ENCODE results near the gene BTD. TPM values are rescaled to one million over a fixed set of nuclear protein-coding genes. Genes with fewer than 3 reads are reported as not detected.
"Not testable (repeated sequence)": the region's sequence is repeated elsewhere in the genome, so short reads cannot be mapped to it uniquely, and the experiment has no call there.

The BTD gene
- total RNA-seq, 2 experiments from 2014 or later, result 11.2 to 12.5 TPM

DNA sequence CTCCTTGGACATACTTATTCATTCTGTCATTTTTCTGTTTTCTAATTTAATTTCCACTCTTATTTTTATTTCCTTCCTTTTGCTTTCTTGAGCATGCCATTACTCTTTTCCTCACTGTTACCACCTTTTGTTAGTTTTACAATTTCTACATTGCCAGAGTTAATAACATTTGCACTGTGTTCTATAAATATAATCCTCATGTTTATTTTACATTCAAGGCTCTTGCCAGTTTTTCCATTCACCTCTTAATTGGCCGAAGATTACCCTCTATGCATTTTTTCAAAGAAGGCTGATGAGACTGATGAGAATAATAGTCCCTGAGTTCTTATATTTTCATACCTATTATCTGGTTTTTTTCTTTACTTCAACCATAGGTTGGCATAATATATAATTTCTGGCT lies 10.5 kb downstream of the BTD start:
- no peaks in the 10 kb centered on the region for H3K9me3 ChIP-seq (ENCODE audit: control insufficient read depth in 1 of 2, insufficient read depth in 1 of 2, low read length in 2 of 2)
- TF ChIP-seq CTCF (IDR thresholded peaks at IDR 0.05), result no peak
- H3K27me3 ChIP-seq (ENCODE audit: control insufficient read depth in 1 of 2, insufficient read depth in 2 of 2, low read length in 2 of 2), result no peaks in the 10 kb centered on the region
- H3K4me3 ChIP-seq (ENCODE audit: low read length), result no peak overlapping the region
- H3K27ac ChIP-seq (ENCODE audit: low read depth in 1 of 2, low read length in 2 of 2), result no peak overlapping the region
- no peaks in the 10 kb centered on the region for H3K9me3 Mint-ChIP-seq
- ATAC-seq (ENCODE audit: poor library complexity), result no peak
- no peak overlapping the region for H3K27ac Mint-ChIP-seq
- no peaks in the 10 kb centered on the region for H3K27me3 Mint-ChIP-seq
- DNase-seq, result no peak
- no peaks in the 10 kb centered on the region for H3K36me3 ChIP-seq (ENCODE audit: insufficient read depth, low read length)
- H3K4me3 Mint-ChIP-seq, result no peak overlapping the region
- H3K4me1 Mint-ChIP-seq (ENCODE audit: low read depth), result peaks cover 14% of the 10 kb centered on the region
- ChIA-PET POLR2A (interaction anchor here (2.3 kb wide), 1 partner anchor 11 kb away, joined by 15 read pairs; the partner anchor contains the start of genes BTD and HACL1), CTCF (no interaction called here)
- H3K4me1 ChIP-seq (ENCODE audit: insufficient read depth, low read length), result no peaks in the 10 kb centered on the region
- peaks cover 14% of the 10 kb centered on the region for H3K36me3 Mint-ChIP-seq (ENCODE audit: low read depth)
- intact Hi-C loops (cut with DNase I, micrococcal nuclease), result no loop called here

DNA sequence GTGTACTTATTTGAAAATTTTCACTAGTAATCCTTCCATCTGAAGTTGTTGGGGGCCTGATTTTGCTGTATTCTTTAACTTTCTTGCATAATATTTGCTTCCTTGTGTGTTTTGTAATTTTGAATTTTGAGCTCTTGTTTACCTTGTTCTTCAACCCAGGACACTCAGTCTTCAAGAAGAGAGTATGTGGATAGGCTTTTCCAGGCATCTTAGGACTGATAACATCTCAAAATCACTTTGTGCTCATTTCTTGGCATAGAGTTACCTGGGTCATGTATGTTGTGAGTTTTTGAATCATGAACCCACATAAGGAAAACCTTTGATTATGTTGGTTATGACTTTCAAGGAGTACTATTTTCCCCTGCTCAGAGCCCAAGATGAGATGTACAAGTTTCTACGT lies 13.4 kb downstream of the BTD start:
- no peak for ATAC-seq (ENCODE audit: poor library complexity)
- ChIA-PET CTCF (interaction anchor here (0.5 kb wide), 1 partner anchor 135 kb away, joined by 3 read pairs; no protein-coding TSS in a partner anchor), POLR2A (no interaction called here)
- intact Hi-C loops (cut with DNase I, micrococcal nuclease), result no loop called here
- DNase-seq, result no peak
- no peaks in the 10 kb centered on the region for H3K4me1 ChIP-seq (ENCODE audit: insufficient read depth, low read length)
- no peak overlapping the region for H3K27ac ChIP-seq (ENCODE audit: low read depth in 1 of 2, low read length in 2 of 2)
- Mint-ChIP-seq H3K36me3 (ENCODE audit: low read depth) (peaks cover 20% of the 10 kb centered on the region), H3K9me3 (peaks cover 10% of the 10 kb centered on the region), H3K27ac (no peak overlapping the region), H3K4me1 (ENCODE audit: low read depth) (peaks cover 15% of the 10 kb centered on the region), H3K4me3 (no peak overlapping the region), H3K27me3 (no peaks in the 10 kb centered on the region)
- H3K4me3 ChIP-seq (ENCODE audit: low read length), result no peak overlapping the region
- TF ChIP-seq CTCF (IDR thresholded peaks at IDR 0.05), result no peak
- peaks cover 3 to 8% of the 10 kb centered on the region in 2 experiments for H3K9me3 ChIP-seq (ENCODE audit: control insufficient read depth in 1 of 2, insufficient read depth in 1 of 2, low read length in 2 of 2)
- H3K27me3 ChIP-seq (ENCODE audit: control insufficient read depth in 1 of 2, insufficient read depth in 2 of 2, low read length in 2 of 2), result no peaks in the 10 kb centered on the region
- H3K36me3 ChIP-seq (ENCODE audit: insufficient read depth, low read length), result peaks cover 5% of the 10 kb centered on the region

GRCh38 chr3:15616053-15616452 lies 14.5 kb downstream of the BTD start:
- peaks cover 31% of the 10 kb centered on the region for H3K36me3 Mint-ChIP-seq (ENCODE audit: low read depth)
- peaks cover 15% of the 10 kb centered on the region for H3K4me1 Mint-ChIP-seq (ENCODE audit: low read depth)
- Histone ChIP-seq H3K4me1 (ENCODE audit: insufficient read depth, low read length) (no peaks in the 10 kb centered on the region), H3K36me3 (ENCODE audit: insufficient read depth, low read length) (peaks cover 5% of the 10 kb centered on the region), H3K4me3 (ENCODE audit: low read length) (no peak overlapping the region), H3K27me3 (ENCODE audit: control insufficient read depth in 1 of 2, insufficient read depth in 2 of 2, low read length in 2 of 2) (no peaks in the 10 kb centered on the region), H3K27ac (ENCODE audit: low read depth in 1 of 2, low read length in 2 of 2) (no peak overlapping the region), H3K9me3 (ENCODE audit: control insufficient read depth in 1 of 2, insufficient read depth in 1 of 2, low read length in 2 of 2) (peaks cover 7 to 18% of the 10 kb centered on the region in 2 experiments)
- ChIA-PET CTCF (no interaction called here), POLR2A (interaction anchor here (0.9 kb wide), 1 partner anchor 14 kb away, joined by 4 read pairs; no protein-coding TSS in a partner anchor)
- ATAC-seq (ENCODE audit: poor library complexity), result no peak
- no peak for DNase-seq
- TF ChIP-seq CTCF (IDR thresholded peaks at IDR 0.05), result no peak
- H3K27ac Mint-ChIP-seq, result no peak overlapping the region
- intact Hi-C loops (cut with DNase I, micrococcal nuclease), result no loop called here
- no peaks in the 10 kb centered on the region for H3K27me3 Mint-ChIP-seq
- peaks cover 18% of the 10 kb centered on the region for H3K9me3 Mint-ChIP-seq
- no peak overlapping the region for H3K4me3 Mint-ChIP-seq

DNA sequence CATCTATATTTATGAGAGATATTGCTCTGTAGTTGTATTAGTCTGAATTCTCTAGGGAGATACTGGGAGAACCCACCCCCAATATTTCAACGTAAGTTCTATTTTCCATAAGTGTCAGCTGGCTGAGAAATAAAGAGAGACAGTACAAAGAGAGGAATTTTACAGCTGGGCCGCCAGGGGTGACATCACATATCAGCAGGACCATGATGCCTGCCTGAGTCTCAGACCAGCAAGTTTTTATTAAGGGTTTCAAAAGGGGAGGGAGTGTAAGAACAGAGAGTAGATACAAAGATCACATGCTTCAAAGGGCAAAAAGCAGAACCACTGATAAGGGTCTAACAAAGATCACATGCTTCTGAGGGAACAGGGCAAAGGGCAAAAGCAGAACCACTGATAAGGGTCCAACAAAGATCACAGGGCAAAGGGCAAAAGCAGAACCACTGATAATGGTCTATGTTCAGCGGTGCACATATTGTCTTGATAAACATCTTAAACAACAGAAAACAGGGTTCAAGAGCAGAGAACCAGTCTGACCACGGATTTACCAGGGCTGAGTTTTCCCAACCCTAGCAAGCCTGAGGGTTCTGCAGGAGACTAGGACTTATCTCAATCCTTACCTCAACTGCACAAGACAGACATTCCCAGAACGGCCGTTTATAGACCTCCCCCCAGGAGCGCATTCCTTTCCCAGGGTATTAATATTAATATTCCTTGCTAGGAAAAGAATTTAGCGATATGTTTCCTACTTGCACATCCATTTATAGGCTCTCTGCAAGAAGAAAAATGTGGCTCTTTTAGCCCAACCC lies 18.3 kb downstream of the BTD start:
- intact Hi-C loops (cut with DNase I, micrococcal nuclease), result loop anchor here in 1 of 2 experiments (10.0 kb wide), 2 partner anchors 425 to 925 kb away; no protein-coding TSS in a partner anchor
- Mint-ChIP-seq H3K9me3 (peaks cover 22% of the 10 kb centered on the region), H3K36me3 (ENCODE audit: low read depth) (peaks cover 61% of the 10 kb centered on the region), H3K4me1 (ENCODE audit: low read depth) (peaks cover 32% of the 10 kb centered on the region)
- H3K27ac Mint-ChIP-seq; H3K4me1 ChIP-seq (ENCODE audit: insufficient read depth, low read length); DNase-seq; H3K36me3 ChIP-seq (ENCODE audit: insufficient read depth, low read length); H3K27ac ChIP-seq (ENCODE audit: low read depth in 1 of 2, low read length in 2 of 2); H3K27me3 ChIP-seq (ENCODE audit: control insufficient read depth in 1 of 2, insufficient read depth in 2 of 2, low read length in 2 of 2); CTCF ChIA-PET; H3K27me3 Mint-ChIP-seq; POLR2A ChIA-PET; H3K4me3 Mint-ChIP-seq; H3K4me3 ChIP-seq (ENCODE audit: low read length); ATAC-seq (ENCODE audit: poor library complexity): not testable (repeated sequence)
- peaks cover 7 to 20% of the 10 kb centered on the region in 2 experiments for H3K9me3 ChIP-seq (ENCODE audit: control insufficient read depth in 1 of 2, insufficient read depth in 1 of 2, low read length in 2 of 2)

Measured in CD4-positive, alpha-beta T cell (primary cell).